GM13977 (cell line): Measurements from ENCODE around the gene BPTF.
A peak's percentile ranks its signal among the peaks of the same experiment; 100 is the strongest.
"Not testable (repeated sequence)": the region's sequence is repeated elsewhere in the genome, so short reads cannot be mapped to it uniquely, and the experiment has no call there.

Source experiments
- DNase-seq: peaks from one replicate; pipeline ENCODE4 v3.0.0; 2012; ENCODE audit warnings: low spot score
- in situ Hi-C: fragments of 300-500 bp; cut with MboI; formaldehyde crosslinking; loops from one replicate; pipeline ENCODE4 v1.12.0; 2022; ENCODE audit warnings: low sequenced_read_pairs, low pct_unique_long_range_greater_than_20kb, mixed read lengths, inconsistent platforms; ENCODE audit not compliant: unreplicated experiment
- TF ChIP-seq, protein P1 (sequence below): IDR thresholded peaks from 2 replicates; pipeline ENCODE4 v1.5.1; 2012; ENCODE audit warnings: mild to moderate bottlenecking, control low read depth; ENCODE audit not compliant: insufficient read depth; ENCODE audit errors: extremely low read depth, missing control alignments

The BPTF gene

DNA sequence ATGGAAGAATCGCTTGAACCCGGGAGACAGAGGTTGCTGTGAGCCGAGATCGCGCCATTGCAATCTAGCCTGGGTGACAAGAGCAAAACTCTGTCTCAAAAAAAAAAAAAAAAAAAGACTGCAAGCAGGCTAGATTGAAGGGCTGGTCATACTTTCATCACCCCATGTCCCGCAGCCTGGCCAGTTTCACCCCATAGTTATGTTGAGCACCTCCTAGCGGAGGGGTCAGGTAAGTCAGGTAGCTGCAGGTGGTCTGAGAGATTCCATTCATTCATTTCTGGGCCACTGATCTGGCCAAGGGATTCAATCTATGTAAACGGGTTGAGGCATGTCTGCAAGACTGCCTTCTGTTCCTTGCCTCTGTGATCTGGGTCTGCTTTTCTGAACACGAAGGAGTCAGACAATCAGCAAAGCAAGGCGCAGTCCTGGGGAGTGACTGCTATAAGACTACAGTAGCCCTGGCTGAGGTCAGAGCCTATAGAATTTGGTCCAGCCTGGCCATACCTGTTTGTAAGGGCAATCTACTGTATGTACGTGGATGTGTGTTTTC is 23.6 kb upstream of the BPTF start:
- in situ Hi-C loops, result no loop called here
- TF ChIP-seq, protein P1, sequence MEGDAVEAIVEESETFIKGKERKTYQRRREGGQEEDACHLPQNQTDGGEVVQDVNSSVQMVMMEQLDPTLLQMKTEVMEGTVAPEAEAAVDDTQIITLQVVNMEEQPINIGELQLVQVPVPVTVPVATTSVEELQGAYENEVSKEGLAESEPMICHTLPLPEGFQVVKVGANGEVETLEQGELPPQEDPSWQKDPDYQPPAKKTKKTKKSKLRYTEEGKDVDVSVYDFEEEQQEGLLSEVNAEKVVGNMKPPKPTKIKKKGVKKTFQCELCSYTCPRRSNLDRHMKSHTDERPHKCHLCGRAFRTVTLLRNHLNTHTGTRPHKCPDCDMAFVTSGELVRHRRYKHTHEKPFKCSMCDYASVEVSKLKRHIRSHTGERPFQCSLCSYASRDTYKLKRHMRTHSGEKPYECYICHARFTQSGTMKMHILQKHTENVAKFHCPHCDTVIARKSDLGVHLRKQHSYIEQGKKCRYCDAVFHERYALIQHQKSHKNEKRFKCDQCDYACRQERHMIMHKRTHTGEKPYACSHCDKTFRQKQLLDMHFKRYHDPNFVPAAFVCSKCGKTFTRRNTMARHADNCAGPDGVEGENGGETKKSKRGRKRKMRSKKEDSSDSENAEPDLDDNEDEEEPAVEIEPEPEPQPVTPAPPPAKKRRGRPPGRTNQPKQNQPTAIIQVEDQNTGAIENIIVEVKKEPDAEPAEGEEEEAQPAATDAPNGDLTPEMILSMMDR, result peak; percentile 43
- DNase-seq, result no peak

DNA sequence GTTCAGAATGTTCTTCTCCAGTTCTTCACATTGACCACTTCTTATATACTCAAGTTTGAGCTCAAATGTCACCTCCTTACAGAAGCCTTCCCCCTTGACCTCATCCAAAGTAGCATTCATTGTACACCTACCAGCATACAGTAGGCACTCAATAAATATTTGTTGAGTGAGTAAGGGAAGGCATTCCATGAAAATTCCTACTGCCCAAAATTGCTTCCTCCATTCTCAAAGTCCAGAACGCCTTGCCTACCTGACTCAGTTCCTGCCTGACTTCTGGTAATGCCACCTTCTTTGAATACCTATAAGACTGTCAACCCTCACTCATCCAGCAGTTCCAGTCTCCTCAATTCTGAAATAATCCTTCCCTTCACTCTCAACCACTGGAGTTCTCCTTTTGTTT is 14.8 kb upstream of the BPTF start:
- DNase-seq, result no peak
- TF ChIP-seq, protein P1, result no peak
- in situ Hi-C loops, result no loop called here

DNA sequence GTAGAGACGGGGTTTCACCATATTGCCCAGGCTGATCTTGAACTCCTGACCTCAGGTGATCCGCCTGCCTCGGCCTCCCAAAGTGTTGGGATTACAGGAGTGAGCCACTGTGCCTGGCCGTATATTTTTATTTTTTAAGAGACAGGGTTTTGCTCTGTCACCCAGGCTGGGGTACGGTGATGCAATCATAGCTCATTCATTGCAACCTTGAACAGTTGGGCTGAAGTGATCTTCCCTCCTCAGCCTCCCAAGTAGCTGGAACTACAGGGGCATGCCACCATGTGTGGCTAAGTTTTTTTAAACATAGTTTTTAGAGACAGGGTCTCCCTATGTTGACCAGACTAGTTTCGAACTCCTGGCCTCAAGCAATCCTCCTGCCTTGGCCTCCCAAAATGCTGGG is 12.9 kb upstream of the BPTF start:
- DNase-seq, in situ Hi-C loops: not testable (repeated sequence)

- in situ Hi-C loops, result no loop called here
- TF ChIP-seq, protein P1, result no peak
- DNase-seq, result no peak
Measured at GRCh38 chr17:67813803-67814180, 11.5 kb upstream of the BPTF start.

GRCh38 chr17:67818110-67819002 is 6.9 kb upstream of the BPTF start:
- TF ChIP-seq, protein P1, result no peak
- peak; percentile 65 for DNase-seq
- in situ Hi-C loops, result no loop called here

GRCh38 chr17:67819722-67820121 is 5.6 kb upstream of the BPTF start:
- TF ChIP-seq, protein P1, result no peak
- DNase-seq, result no peak
- in situ Hi-C loops, result no loop called here

GRCh38 chr17:67821871-67822367 is 3.4 kb upstream of the BPTF start:
- no peak for DNase-seq
- in situ Hi-C loops, result no loop called here
- TF ChIP-seq, protein P1, result no peak
